ENCODE data around the gene ROBO1.

The ROBO1 gene

GRCh38 chr3:78823859-78824258, 943.9 kb downstream of the ROBO1 start:
- no peak for DNase-seq

- DNase-seq = no peak
Measured at GRCh38 chr3:78823434-78823833, 944.4 kb downstream of the ROBO1 start.

GRCh38 chr3:78822726-78823125, 945.1 kb downstream of the ROBO1 start:
- DNase-seq = no peak

- DNase-seq = no peak
Measured at GRCh38 chr3:78820542-78820941, 947.3 kb downstream of the ROBO1 start.

GRCh38 chr3:78818161-78818985, 949.4 kb downstream of the ROBO1 start:
- DNase-seq = no peak

GRCh38 chr3:78814893-78815562, 952.8 kb downstream of the ROBO1 start:
- no peak for DNase-seq

GRCh38 chr3:78812166-78812565, 955.6 kb downstream of the ROBO1 start:
- DNase-seq = no peak

- no peak for DNase-seq
Measured at GRCh38 chr3:78809966-78810365, 957.8 kb downstream of the ROBO1 start.

GRCh38 chr3:78804251-78805037, 963.4 kb downstream of the ROBO1 start:
- no peak for DNase-seq

GRCh38 chr3:78802562-78802930, 965.3 kb downstream of the ROBO1 start:
- DNase-seq = no peak

GRCh38 chr3:78801926-78802561, 965.8 kb downstream of the ROBO1 start:
- DNase-seq = no peak

GRCh38 chr3:78799681-78800080, 968.1 kb downstream of the ROBO1 start:
- no peak for DNase-seq

GRCh38 chr3:78798266-78798832, 969.4 kb downstream of the ROBO1 start:
- DNase-seq = no peak

- DNase-seq = no peak
Measured at GRCh38 chr3:78794431-78794830, 973.4 kb downstream of the ROBO1 start.

- no peak for DNase-seq
Measured at GRCh38 chr3:78792733-78793132, 975.1 kb downstream of the ROBO1 start.

- no peak for DNase-seq
Measured at GRCh38 chr3:78792212-78792611, 975.6 kb downstream of the ROBO1 start.

GRCh38 chr3:78791753-78792152, 976.0 kb downstream of the ROBO1 start:
- DNase-seq = no peak

GRCh38 chr3:78788839-78789238, 979.0 kb downstream of the ROBO1 start:
- no peak for DNase-seq

GRCh38 chr3:78785004-78785403, 982.8 kb downstream of the ROBO1 start:
- no peak for DNase-seq

GRCh38 chr3:78781351-78781750, 986.4 kb downstream of the ROBO1 start:
- no peak for DNase-seq

GRCh38 chr3:78765671-78766485, 1001.9 kb downstream of the ROBO1 start:
- DNase-seq = peak; percentile 4

GRCh38 chr3:78764634-78765033, 1003.2 kb downstream of the ROBO1 start:
- no peak for DNase-seq

Measured in NCI-H2029 treated with DMSO at 0.1 percent for 48 hours (cell line).